ENCODE measurements around the gene RARS1. TPM values are rescaled to one million over a fixed set of nuclear protein-coding genes. Genes with fewer than 3 reads are reported as not detected.

RARS1 gene
- total and polyA plus RNA-seq, 2 of the 8 experiments (the other 6 are each of a cell fraction or from before 2014, with no cell fraction given), result 30.2 to 108 TPM

DNA sequence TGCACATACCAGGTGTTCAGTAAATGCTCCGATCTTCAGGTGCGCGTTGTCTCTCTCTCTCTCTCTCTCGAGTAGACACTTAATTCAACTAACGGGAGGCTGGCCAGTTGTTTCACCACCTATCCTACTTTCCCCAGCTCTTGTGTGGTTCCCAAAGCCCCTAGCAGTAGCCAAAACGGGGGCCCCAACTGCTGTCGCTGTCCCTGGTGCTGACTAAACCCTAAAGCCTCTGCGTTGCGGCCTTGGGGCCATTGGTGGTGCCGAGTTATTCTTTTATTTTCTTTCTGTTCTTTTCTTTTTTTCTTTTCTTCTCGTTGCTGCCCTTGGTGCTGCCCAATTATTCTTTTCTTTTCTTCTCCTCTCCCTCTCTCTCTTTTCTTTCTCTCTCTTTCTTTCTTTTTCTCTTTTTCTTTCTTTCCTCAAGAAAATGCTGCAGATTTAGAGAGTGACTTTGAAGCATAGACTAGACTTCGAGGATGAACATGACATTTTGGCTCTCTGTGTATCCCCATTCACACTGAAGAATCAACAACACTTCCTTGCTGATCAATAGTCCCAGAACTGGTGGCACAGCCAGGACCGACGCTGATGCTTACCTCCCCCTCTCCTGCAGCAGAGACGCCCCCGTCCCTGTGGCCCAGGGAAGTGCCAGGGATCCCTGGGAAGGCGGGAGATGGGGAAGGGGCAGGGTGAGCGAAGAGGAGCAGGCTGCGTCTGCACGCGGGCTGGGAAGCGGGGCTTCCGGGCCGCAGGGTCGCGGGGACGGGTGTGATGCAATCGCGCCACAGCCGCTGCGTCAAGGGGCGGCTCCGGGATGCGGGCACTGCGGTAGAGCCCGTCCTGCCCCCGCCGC, 42.5 kb downstream of the RARS1 start, which contains the start of gene FBLL1 (continued):
- TF ChIP-seq SIN3A (conservative IDR thresholded peaks at IDR 0.05 in 1 of 2, IDR thresholded peaks at IDR 0.05 in 1 of 2; ENCODE audit: low read depth in 1 of 2, low read length in 2 of 2), result peak; percentile 82 to 93; a peak in 2 of 4 replicates
- TF ChIP-seq SUZ12 (IDR thresholded peaks at IDR 0.05; ENCODE audit: low read length), result no peak
- TF ChIP-seq RNF2 (IDR thresholded peaks at IDR 0.05; ENCODE audit: borderline replicate concordance, low read depth, low read length, missing control alignments, poor library complexity, severe bottlenecking), result no peak
- no peak for TF ChIP-seq SP4 (IDR thresholded peaks at IDR 0.05; ENCODE audit: low read length)
- no peak for TF ChIP-seq JUND (IDR thresholded peaks at IDR 0.05; ENCODE audit: low read length)
- no peak for TF ChIP-seq POU5F1 (IDR thresholded peaks at IDR 0.05; ENCODE audit: low read depth, low read length)
- no peak for TF ChIP-seq CTCF (IDR thresholded peaks at IDR 0.05; ENCODE audit: control extremely low read depth in 1 of 3, insufficient read depth in 1 of 3, low read depth in 1 of 3, low read length in 3 of 3)
- no peak for TF ChIP-seq EGR1 (IDR thresholded peaks at IDR 0.05; ENCODE audit: borderline replicate concordance, low read depth, low read length)
- TF ChIP-seq TAF1 (IDR thresholded peaks at IDR 0.05; ENCODE audit: low read depth, low read length), result no peak
